DLD1 (cell line): ENCODE results near the gene AMOT.

Experiments used
- in situ Hi-C: cut with HindIII; loops from 2 replicates; pipeline ENCODE4 v1.10.0; 2017; ENCODE audit warnings: low sequenced_read_pairs

The AMOT gene

GRCh38 chrX:112751076-112751475, 89.6 kb downstream of the AMOT start:
- in situ Hi-C loops: no loop called here

- in situ Hi-C loops: no loop called here
These were observed 93.6 kb downstream of the AMOT start for GRCh38 chrX:112746812-112747595.

- in situ Hi-C loops: no loop called here
These were observed 102.1 kb downstream of the AMOT start for GRCh38 chrX:112738347-112739033.

GRCh38 chrX:112736310-112736709, 104.3 kb downstream of the AMOT start:
- in situ Hi-C loops: no loop called here

- in situ Hi-C loops: no loop called here
These were observed 105.5 kb downstream of the AMOT start for GRCh38 chrX:112735147-112735546.

- in situ Hi-C loops: no loop called here
These were observed 106.3 kb downstream of the AMOT start for GRCh38 chrX:112734290-112734689.

- in situ Hi-C loops: no loop called here
These were observed 108.8 kb downstream of the AMOT start for GRCh38 chrX:112731793-112732192.
